ENCODE data around the gene ZNF574. TPM values are rescaled to one million over a fixed set of nuclear protein-coding genes. Genes with fewer than 3 reads are reported as not detected.

Gene ZNF574
- total and polyA plus RNA-seq, 7 experiments from 2014 or later: 11.2 to 32.8 (median 20.9) TPM

- no peak overlapping the region for H3K27ac ChIP-seq (ENCODE audit: low read depth, low read length)
Observed at GRCh38 chr19:42113641-42114348, 37.8 kb downstream of the ZNF574 start.

GRCh38 chr19:42114412-42114811, 38.4 kb downstream of the ZNF574 start:
- intact Hi-C loops (cut with micrococcal nuclease): no loop called here
- peaks cover 0 to 61% (median 7%) of the 10 kb centered on the region in 3 experiments for H3K36me3 ChIP-seq (ENCODE audit: control insufficient read depth in 2 of 3, insufficient read depth in 3 of 3, low read length in 3 of 3)
- no peaks in the 10 kb centered on the region for H3K9me3 ChIP-seq (ENCODE audit: control insufficient read depth in 2 of 3, low read length in 3 of 3)
- Mint-ChIP-seq H3K4me1 (peaks cover 0 to 36% (median 7%) of the 10 kb centered on the region in 7 donors), H3K4me3 (no peak overlapping the region), H3K36me3 (peaks cover 3 to 47% (median 16%) of the 10 kb centered on the region in 5 donors), H3K9me3 (peaks cover 0 to 1% (median 0%) of the 10 kb centered on the region in 11 donors), H3K27me3 (no peaks in the 10 kb centered on the region), H3K27ac (peak overlapping the region in 5 of 9 donors; percentile 58 to 84 (median 61))
- ATAC-seq (no peak), DNase-seq (no peak)
- CTCF ChIA-PET: interaction anchor here (0.7 to 1.8 kb wide), 4 partner anchors 8 to 20 kb away, joined by 3 to 8 read pairs (median 3); partner anchors contain the start of gene POU2F2
- H3K27me3 ChIP-seq (ENCODE audit: control insufficient read depth in 2 of 2, insufficient read depth in 2 of 2, low read length in 2 of 2): no peaks in the 10 kb centered on the region
- POLR2A ChIA-PET: interaction anchor here (1.1 to 1.4 kb wide), 2 partner anchors 11 to 15 kb away, joined by 3 read pairs; no protein-coding TSS in a partner anchor
- H3K4me1 ChIP-seq (ENCODE audit: control insufficient read depth in 2 of 2, insufficient read depth in 2 of 2, low read length in 2 of 2): no peaks in the 10 kb centered on the region
- no peak overlapping the region for H3K27ac ChIP-seq (ENCODE audit: low read depth, low read length)
- no peak overlapping the region for H3K4me3 ChIP-seq (ENCODE audit: low read length)

More at GRCh38 chr19:42113641-42114348, 37.8 kb downstream of the ZNF574 start:
- no peak for DNase-seq
- H3K9me3 Mint-ChIP-seq: peaks cover 0 to 1% (median 0%) of the 10 kb centered on the region in 11 donors
- H3K4me1 Mint-ChIP-seq: peaks cover 0 to 34% (median 8%) of the 10 kb centered on the region in 7 donors
- H3K36me3 Mint-ChIP-seq: peaks cover 3 to 46% (median 10%) of the 10 kb centered on the region in 5 donors
- H3K27ac Mint-ChIP-seq: peak overlapping the region in 8 of 9 donors; percentile 14 to 84 (median 65)
- no peaks in the 10 kb centered on the region for H3K27me3 Mint-ChIP-seq
- H3K27me3 ChIP-seq (ENCODE audit: control insufficient read depth in 2 of 2, insufficient read depth in 2 of 2, low read length in 2 of 2): no peaks in the 10 kb centered on the region
- no peaks in the 10 kb centered on the region for H3K9me3 ChIP-seq (ENCODE audit: control insufficient read depth in 2 of 3, low read length in 3 of 3)
- ChIA-PET POLR2A (interaction anchor here (0.7 to 1.5 kb wide), 5 partner anchors 8 to 72 kb away, joined by 3 to 5 read pairs (median 3); no protein-coding TSS in a partner anchor), CTCF (interaction anchor here (1.3 to 1.8 kb wide), 3 partner anchors 12 to 19 kb away, joined by 3 to 8 read pairs (median 5); partner anchors contain the start of gene POU2F2)
- no peak overlapping the region for H3K4me3 Mint-ChIP-seq
- intact Hi-C loops (cut with micrococcal nuclease): no loop called here
- no peak overlapping the region for H3K4me3 ChIP-seq (ENCODE audit: low read length)
- H3K4me1 ChIP-seq (ENCODE audit: control insufficient read depth in 2 of 2, insufficient read depth in 2 of 2, low read length in 2 of 2): no peaks in the 10 kb centered on the region
- ATAC-seq: peak; percentile 46
- H3K36me3 ChIP-seq (ENCODE audit: control insufficient read depth in 2 of 3, insufficient read depth in 3 of 3, low read length in 3 of 3): peaks cover 0 to 61% (median 7%) of the 10 kb centered on the region in 3 experiments

- Histone ChIP-seq H3K36me3 (ENCODE audit: control insufficient read depth in 2 of 3, insufficient read depth in 3 of 3, low read length in 3 of 3) (peaks cover 0 to 61% (median 7%) of the 10 kb centered on the region in 3 experiments), H3K9me3 (ENCODE audit: control insufficient read depth in 2 of 3, low read length in 3 of 3) (no peaks in the 10 kb centered on the region), H3K27ac (ENCODE audit: low read depth, low read length) (peak overlapping the region; percentile 19), H3K4me3 (ENCODE audit: low read length) (no peak overlapping the region), H3K27me3 (ENCODE audit: control insufficient read depth in 2 of 2, insufficient read depth in 2 of 2, low read length in 2 of 2) (no peaks in the 10 kb centered on the region), H3K4me1 (ENCODE audit: control insufficient read depth in 2 of 2, insufficient read depth in 2 of 2, low read length in 2 of 2) (no peaks in the 10 kb centered on the region)
- H3K36me3 Mint-ChIP-seq: peaks cover 3 to 47% (median 16%) of the 10 kb centered on the region in 5 donors
- peaks cover 0 to 1% (median 0%) of the 10 kb centered on the region in 11 donors for H3K9me3 Mint-ChIP-seq
- no peak for DNase-seq
- H3K4me3 Mint-ChIP-seq: no peak overlapping the region
- ATAC-seq: no peak
- intact Hi-C loops (cut with micrococcal nuclease): no loop called here
- H3K27ac Mint-ChIP-seq: peak overlapping the region in 4 of 9 donors; percentile 30 to 74 (median 53)
- POLR2A ChIA-PET: interaction anchor here (0.9 kb wide), 2 partner anchors 39 to 74 kb away, joined by 3 to 4 read pairs; no protein-coding TSS in a partner anchor
- H3K27me3 Mint-ChIP-seq: no peaks in the 10 kb centered on the region
- CTCF ChIA-PET: interaction anchor here (0.5 to 1.4 kb wide), 5 partner anchors 8 to 216 kb away, joined by 3 to 6 read pairs (median 3); no protein-coding TSS in a partner anchor
- H3K4me1 Mint-ChIP-seq: peaks cover 0 to 36% (median 7%) of the 10 kb centered on the region in 7 donors
Observed at GRCh38 chr19:42115219-42115618, 39.3 kb downstream of the ZNF574 start.

- Histone ChIP-seq H3K9me3 (ENCODE audit: control insufficient read depth in 2 of 3, low read length in 3 of 3) (no peaks in the 10 kb centered on the region), H3K27me3 (ENCODE audit: control insufficient read depth in 2 of 2, insufficient read depth in 2 of 2, low read length in 2 of 2) (no peaks in the 10 kb centered on the region), H3K4me3 (ENCODE audit: low read length) (no peak overlapping the region), H3K36me3 (ENCODE audit: control insufficient read depth in 2 of 3, insufficient read depth in 3 of 3, low read length in 3 of 3) (peaks cover 0 to 56% (median 7%) of the 10 kb centered on the region in 3 experiments), H3K4me1 (ENCODE audit: control insufficient read depth in 2 of 2, insufficient read depth in 2 of 2, low read length in 2 of 2) (no peaks in the 10 kb centered on the region), H3K27ac (ENCODE audit: low read depth, low read length) (peak overlapping the region; percentile 19)
- H3K36me3 Mint-ChIP-seq: peaks cover 3 to 47% (median 16%) of the 10 kb centered on the region in 5 donors
- H3K9me3 Mint-ChIP-seq: peaks cover 0 to 1% (median 0%) of the 10 kb centered on the region in 11 donors
- H3K4me1 Mint-ChIP-seq: peaks cover 3 to 37% (median 10%) of the 10 kb centered on the region in 7 donors
- ATAC-seq: no peak
- POLR2A ChIA-PET: interaction anchor here (0.9 kb wide), 2 partner anchors 39 to 73 kb away, joined by 3 to 4 read pairs; no protein-coding TSS in a partner anchor
- H3K4me3 Mint-ChIP-seq: no peak overlapping the region
- DNase-seq: no peak
- CTCF ChIA-PET: interaction anchor here (0.5 to 1.4 kb wide), 3 partner anchors 16 to 216 kb away, joined by 3 to 6 read pairs (median 5); no protein-coding TSS in a partner anchor
- no peaks in the 10 kb centered on the region for H3K27me3 Mint-ChIP-seq
- intact Hi-C loops (cut with micrococcal nuclease): no loop called here
- peak overlapping the region in 5 of 9 donors; percentile 8 to 74 (median 48) for H3K27ac Mint-ChIP-seq
Observed at GRCh38 chr19:42115705-42116104, 39.7 kb downstream of the ZNF574 start.

- Histone ChIP-seq H3K27me3 (ENCODE audit: control insufficient read depth in 2 of 2, insufficient read depth in 2 of 2, low read length in 2 of 2) (no peaks in the 10 kb centered on the region), H3K4me3 (ENCODE audit: low read length) (no peak overlapping the region), H3K9me3 (ENCODE audit: control insufficient read depth in 2 of 3, low read length in 3 of 3) (no peaks in the 10 kb centered on the region), H3K36me3 (ENCODE audit: control insufficient read depth in 2 of 3, insufficient read depth in 3 of 3, low read length in 3 of 3) (peaks cover 0 to 52% (median 7%) of the 10 kb centered on the region in 3 experiments), H3K4me1 (ENCODE audit: control insufficient read depth in 2 of 2, insufficient read depth in 2 of 2, low read length in 2 of 2) (peaks cover 2 to 7% of the 10 kb centered on the region in 2 donors), H3K27ac (ENCODE audit: low read depth, low read length) (no peak overlapping the region)
- H3K27ac Mint-ChIP-seq: peak overlapping the region in 5 of 9 donors; percentile 28 to 73 (median 48)
- H3K36me3 Mint-ChIP-seq: peaks cover 3 to 47% (median 14%) of the 10 kb centered on the region in 5 donors
- POLR2A ChIA-PET: no interaction called here
- H3K9me3 Mint-ChIP-seq: peaks cover 0 to 1% (median 0%) of the 10 kb centered on the region in 11 donors
- CTCF ChIA-PET: interaction anchor here (1.0 to 1.4 kb wide), 3 partner anchors 8 to 17 kb away, joined by 3 to 4 read pairs (median 4); no protein-coding TSS in a partner anchor
- DNase-seq (no peak), ATAC-seq (no peak)
- intact Hi-C loops (cut with micrococcal nuclease): no loop called here
- H3K4me3 Mint-ChIP-seq: no peak overlapping the region
- no peaks in the 10 kb centered on the region for H3K27me3 Mint-ChIP-seq
- H3K4me1 Mint-ChIP-seq: peaks cover 7 to 40% (median 18%) of the 10 kb centered on the region in 7 donors
Observed at GRCh38 chr19:42116308-42117075, 40.5 kb downstream of the ZNF574 start.

GRCh38 chr19:42117076-42117475, 41.1 kb downstream of the ZNF574 start:
- no peak overlapping the region for H3K4me3 ChIP-seq (ENCODE audit: low read length)
- no peak overlapping the region for H3K27ac ChIP-seq (ENCODE audit: low read depth, low read length)
- Mint-ChIP-seq H3K4me3 (no peak overlapping the region), H3K4me1 (peaks cover 7 to 40% (median 24%) of the 10 kb centered on the region in 7 donors), H3K27me3 (no peaks in the 10 kb centered on the region), H3K27ac (peak overlapping the region in 5 of 9 donors; percentile 47 to 59 (median 52)), H3K9me3 (peaks cover 0 to 1% (median 0%) of the 10 kb centered on the region in 11 donors), H3K36me3 (peaks cover 3 to 47% (median 12%) of the 10 kb centered on the region in 5 donors)
- H3K4me1 ChIP-seq (ENCODE audit: control insufficient read depth in 2 of 2, insufficient read depth in 2 of 2, low read length in 2 of 2): peaks cover 8 to 13% of the 10 kb centered on the region in 2 donors
- peaks cover 0 to 52% (median 7%) of the 10 kb centered on the region in 3 experiments for H3K36me3 ChIP-seq (ENCODE audit: control insufficient read depth in 2 of 3, insufficient read depth in 3 of 3, low read length in 3 of 3)
- H3K27me3 ChIP-seq (ENCODE audit: control insufficient read depth in 2 of 2, insufficient read depth in 2 of 2, low read length in 2 of 2): no peaks in the 10 kb centered on the region
- ChIA-PET CTCF (interaction anchor here (1.0 to 1.4 kb wide), 2 partner anchors 9 to 16 kb away, joined by 4 read pairs; no protein-coding TSS in a partner anchor), POLR2A (no interaction called here)
- no peaks in the 10 kb centered on the region for H3K9me3 ChIP-seq (ENCODE audit: control insufficient read depth in 2 of 3, low read length in 3 of 3)
- DNase-seq (no peak), ATAC-seq (no peak)
- intact Hi-C loops (cut with micrococcal nuclease): no loop called here

Data from naive thymus-derived CD4-positive, alpha-beta T cell (primary cell).